Karpas-422 (cell line): Measurements from ENCODE around the gene TRAF7. TPM values are rescaled to one million over a fixed set of nuclear protein-coding genes. Genes with fewer than 3 reads are reported as not detected.

Source experiments
- DNase-seq: peaks from one replicate; pipeline ENCODE4 v3.0.0-alpha.2; 2015
- H2AFZ ChIP-seq: fragments of 200-600 bp; sonication (generic); 2 replicates; pipeline ENCODE4 v1.6.1; 2014; ENCODE audit warnings: antibody characterized with exemption, low read length, mixed read lengths
- H3K27ac ChIP-seq: fragments of 200-600 bp; sonication (generic); 2 replicates; pipeline ENCODE4 v1.5.1; 2014; ENCODE audit warnings: mild to moderate bottlenecking, low read length, moderate library complexity
- H3K27me3 ChIP-seq: fragments of 200-600 bp; sonication (generic); 2 replicates; pipeline ENCODE4 v1.6.1; 2014; ENCODE audit warnings: low read length, mixed read lengths
- H3K36me3 ChIP-seq: fragments of 200-600 bp; sonication (generic); 2 replicates; pipeline ENCODE4 v1.6.1; 2014; ENCODE audit warnings: low read length, mixed read lengths; ENCODE audit not compliant: insufficient read depth
- H3K4me1 ChIP-seq: fragments of 200-600 bp; sonication (generic); 2 replicates; pipeline ENCODE4 v1.6.1; 2014; ENCODE audit warnings: mild to moderate bottlenecking, low read length, mixed read lengths
- H3K4me2 ChIP-seq: fragments of 200-600 bp; sonication (generic); 2 replicates; pipeline ENCODE4 v1.6.1; 2014; ENCODE audit warnings: low read length, low read depth, mild to moderate bottlenecking; ENCODE audit not compliant: poor library complexity, severe bottlenecking
- H3K4me3 ChIP-seq: fragments of 200-600 bp; sonication (generic); 2 replicates; pipeline ENCODE4 v1.5.1; 2014; ENCODE audit warnings: mild to moderate bottlenecking, antibody characterized with exemption, low read length, mixed read lengths
- H3K79me2 ChIP-seq: fragments of 200-600 bp; sonication (generic); 2 replicates; pipeline ENCODE4 v1.6.1; 2014; ENCODE audit warnings: mild to moderate bottlenecking, low read length, mixed read lengths
- H3K9ac ChIP-seq: fragments of 200-600 bp; sonication (generic); 2 replicates; pipeline ENCODE4 v1.6.0; 2014; ENCODE audit warnings: low read length
- H3K9me2 ChIP-seq: fragments of 200-600 bp; sonication (generic), shearing (Covaris generic); replicated peaks from 2 replicates; pipeline ENCODE4 v1.6.0; 2014; ENCODE audit warnings: mild to moderate bottlenecking, low read length, moderate library complexity; ENCODE audit not compliant: insufficient read depth
- H3K9me3 ChIP-seq: fragments of 300-700, 200-600 bp; sonication (generic); 2 replicates; pipeline ENCODE4 v1.6.1; 2014; ENCODE audit warnings: low read length, mixed read lengths
- H4K20me1 ChIP-seq: fragments of 200-600 bp; sonication (generic); 2 replicates; pipeline ENCODE4 v1.6.1; 2014; ENCODE audit warnings: mild to moderate bottlenecking, antibody characterized with exemption, low read length, low read depth; ENCODE audit not compliant: insufficient read depth
- total RNA-seq: library from RNA; depleted of rRNA; stranded (reverse); fragments of >200 nt; shearing (Covaris generic); gene quantifications from 2 replicates; pipeline ENCODE4 v1.2.3, GENCODE V29; 2014; ENCODE audit warnings: low replicate concordance

Gene TRAF7
- total RNA-seq, 1 experiment from 2014 or later = 68.3 TPM

DNA sequence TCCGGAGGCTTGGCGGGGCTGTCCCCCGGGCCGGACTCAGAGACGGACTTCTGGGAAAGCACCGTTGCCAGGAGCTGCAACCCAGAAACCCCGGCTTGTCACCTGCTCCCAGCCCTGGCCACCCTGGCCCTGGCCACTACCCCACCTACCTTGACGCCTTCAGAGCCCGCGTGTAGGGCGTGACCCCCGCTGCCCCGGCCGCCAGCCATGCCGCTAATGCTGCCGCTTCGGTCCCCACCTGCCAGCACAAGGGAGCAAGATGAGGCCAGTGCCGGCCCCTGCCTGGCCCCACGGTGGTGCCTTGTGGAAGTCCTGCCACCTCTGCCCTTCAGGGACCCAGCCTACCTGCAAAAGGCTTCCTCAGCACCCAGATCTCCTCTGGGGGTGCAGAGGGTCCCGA is 29.4 kb downstream of the TRAF7 start:
- no peak for DNase-seq
- Histone ChIP-seq H3K27ac (no peak overlapping the region), H3K4me1 (peaks cover 3% of the 10 kb centered on the region; the same call in 1 of the 2 replicates), H3K36me3 (no peaks in the 10 kb centered on the region), H2AFZ (no peak overlapping the region), H3K4me2 (no peak overlapping the region), H3K27me3 (no peaks in the 10 kb centered on the region), H3K4me3 (no peak overlapping the region), H3K9me3 (no peaks in the 10 kb centered on the region), H3K9me2 (no peaks in the 10 kb centered on the region), H3K79me2 (no peaks in the 10 kb centered on the region), H4K20me1 (no peaks in the 10 kb centered on the region), H3K9ac (no peak overlapping the region)

DNA sequence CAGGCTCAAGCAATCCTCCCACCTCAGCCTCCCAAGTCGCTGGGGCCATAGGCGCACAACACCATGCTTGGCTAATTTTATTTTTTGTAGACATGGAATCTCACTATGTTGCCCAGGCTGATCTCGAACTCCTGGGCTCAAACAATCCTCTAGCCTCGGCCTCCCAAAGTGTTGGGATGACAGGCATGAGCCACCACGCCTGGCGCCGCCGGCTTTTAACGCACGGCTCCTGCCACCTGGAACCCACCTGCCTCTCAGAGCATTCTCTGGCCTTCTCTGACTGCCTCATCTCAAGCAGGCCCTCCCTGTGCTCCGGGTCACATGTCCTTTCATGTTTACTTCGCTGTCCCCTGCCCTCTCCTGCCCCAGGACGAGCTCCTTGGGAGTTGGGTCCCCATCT is 30.5 kb downstream of the TRAF7 start:
- no peak overlapping the region for H3K4me3 ChIP-seq
- H3K9ac ChIP-seq = no peak overlapping the region
- no peak overlapping the region for H2AFZ ChIP-seq
- H3K9me2 ChIP-seq = no peaks in the 10 kb centered on the region
- no peaks in the 10 kb centered on the region for H3K27me3 ChIP-seq
- H4K20me1 ChIP-seq = no peaks in the 10 kb centered on the region
- peaks cover 13% of the 10 kb centered on the region for H3K4me1 ChIP-seq
- H3K36me3 ChIP-seq = no peaks in the 10 kb centered on the region
- H3K27ac ChIP-seq = no peak overlapping the region
- no peak overlapping the region for H3K4me2 ChIP-seq
- DNase-seq = no peak
- H3K79me2 ChIP-seq = no peaks in the 10 kb centered on the region
- no peaks in the 10 kb centered on the region for H3K9me3 ChIP-seq

DNA sequence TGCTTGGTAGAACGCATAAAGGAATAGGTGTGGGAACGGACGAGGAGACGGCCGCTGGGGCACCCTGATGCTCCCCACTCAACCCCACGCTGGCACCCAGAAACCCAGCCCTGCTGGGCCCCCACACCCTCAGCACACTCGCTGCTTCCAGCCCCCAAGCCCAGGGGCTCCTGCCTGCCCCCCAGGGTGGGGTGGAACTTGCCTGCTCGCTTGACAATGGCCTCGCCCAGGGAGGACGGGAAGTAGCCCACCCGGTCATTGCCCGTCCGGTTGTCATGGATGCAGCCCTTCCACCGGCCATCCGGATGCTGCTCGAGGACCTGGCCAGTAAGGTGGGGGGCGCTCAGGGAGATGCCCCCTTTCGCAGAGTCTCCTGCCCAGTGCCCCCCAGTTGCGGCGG is 30.9 kb downstream of the TRAF7 start:
- Histone ChIP-seq H3K4me1 (peaks cover 13% of the 10 kb centered on the region), H3K36me3 (no peaks in the 10 kb centered on the region), H3K9ac (no peak overlapping the region), H2AFZ (no peak overlapping the region), H3K27me3 (no peaks in the 10 kb centered on the region), H3K79me2 (no peaks in the 10 kb centered on the region), H3K4me2 (no peak overlapping the region), H3K4me3 (no peak overlapping the region), H4K20me1 (no peaks in the 10 kb centered on the region), H3K9me3 (no peaks in the 10 kb centered on the region), H3K9me2 (no peaks in the 10 kb centered on the region), H3K27ac (no peak overlapping the region)
- DNase-seq = no peak

DNA sequence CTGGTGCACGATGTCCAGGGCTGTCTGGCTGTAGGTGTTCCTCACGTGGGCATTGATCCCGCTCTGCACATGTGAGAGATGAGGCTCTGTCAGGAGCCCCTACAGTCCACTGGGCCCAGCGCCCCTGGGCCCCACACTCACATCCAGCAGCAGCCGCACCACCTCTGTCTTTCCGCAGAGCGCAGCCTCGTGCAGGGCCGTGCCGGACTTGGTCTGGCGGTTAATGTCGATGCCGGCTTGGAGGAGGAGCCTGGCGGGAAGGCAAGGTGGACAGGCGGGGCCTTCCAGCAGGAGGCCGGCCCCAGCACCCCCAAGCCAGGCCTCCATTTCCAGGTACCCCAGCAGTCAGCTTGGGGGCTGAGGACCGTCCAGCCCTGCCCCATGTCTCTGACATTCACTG is 31.6 kb downstream of the TRAF7 start:
- Histone ChIP-seq H2AFZ (no peak overlapping the region), H3K4me1 (peaks cover 13% of the 10 kb centered on the region), H3K27ac (no peak overlapping the region), H3K4me3 (no peak overlapping the region), H4K20me1 (no peaks in the 10 kb centered on the region), H3K79me2 (no peaks in the 10 kb centered on the region), H3K27me3 (no peaks in the 10 kb centered on the region), H3K9ac (no peak overlapping the region), H3K9me3 (no peaks in the 10 kb centered on the region), H3K4me2 (no peak overlapping the region), H3K36me3 (no peaks in the 10 kb centered on the region), H3K9me2 (no peaks in the 10 kb centered on the region)
- DNase-seq = no peak

DNA sequence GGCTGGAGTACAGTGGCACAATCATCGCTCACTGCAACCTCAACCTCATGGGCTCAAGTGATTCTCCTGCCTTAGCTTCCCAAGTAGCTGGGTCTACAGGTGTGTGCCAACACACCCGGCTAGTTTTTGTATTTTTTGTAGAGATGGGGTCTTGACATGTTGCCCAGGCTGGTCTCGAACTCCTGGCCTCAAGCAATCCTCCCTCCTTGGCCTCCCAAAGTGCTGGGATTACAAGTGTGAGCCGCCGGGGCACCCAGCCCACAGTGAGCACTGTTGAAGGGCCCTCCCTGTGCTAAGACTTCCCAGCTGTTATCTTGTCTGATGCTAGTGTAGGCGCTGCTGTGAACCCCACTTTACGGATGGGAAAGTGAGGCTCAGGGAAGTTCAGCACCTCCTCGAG is 32.8 kb downstream of the TRAF7 start:
- H3K36me3 ChIP-seq = no peaks in the 10 kb centered on the region
- no peaks in the 10 kb centered on the region for H3K9me2 ChIP-seq
- peaks cover 11% of the 10 kb centered on the region for H3K4me1 ChIP-seq
- no peaks in the 10 kb centered on the region for H3K27me3 ChIP-seq
- no peaks in the 10 kb centered on the region for H4K20me1 ChIP-seq
- H3K27ac ChIP-seq = no peak overlapping the region
- H3K9ac ChIP-seq = no peak overlapping the region
- H3K79me2 ChIP-seq = no peaks in the 10 kb centered on the region
- H3K4me2 ChIP-seq = no peak overlapping the region
- no peak for DNase-seq
- H3K9me3 ChIP-seq = no peaks in the 10 kb centered on the region
- H3K4me3 ChIP-seq = no peak overlapping the region
- H2AFZ ChIP-seq = no peak overlapping the region

DNA sequence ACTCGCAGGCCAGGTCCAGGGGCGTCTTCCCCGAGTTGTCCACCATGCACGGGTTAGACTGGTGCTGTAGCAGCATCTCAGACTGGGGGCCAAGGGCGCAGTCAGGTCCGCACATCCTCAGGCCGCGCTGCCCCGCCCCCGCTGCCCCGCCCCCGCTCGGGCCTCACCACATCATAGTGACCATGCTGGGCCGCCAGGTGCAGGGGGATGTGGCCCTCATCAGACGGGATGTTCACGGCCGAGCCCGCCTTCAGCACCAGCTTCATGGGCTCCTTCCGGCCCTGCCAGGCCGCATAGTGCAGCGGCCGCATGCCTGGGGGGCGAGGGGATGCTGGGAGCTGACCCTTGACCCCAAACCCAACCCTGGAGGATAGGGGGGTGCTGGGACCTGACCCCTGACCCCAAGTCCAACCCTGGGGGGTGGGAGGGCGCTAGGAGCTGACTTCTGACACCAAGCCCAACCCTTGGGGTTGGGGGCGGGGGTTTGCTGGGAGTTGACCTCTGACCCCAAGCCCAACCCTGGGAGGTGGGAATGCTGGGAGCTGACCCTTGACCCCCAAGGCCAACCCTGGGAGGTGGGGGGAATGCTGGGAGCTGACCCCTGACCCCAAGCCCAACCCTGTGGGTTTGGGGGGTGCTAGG is 33.8 kb downstream of the TRAF7 start:
- Histone ChIP-seq H3K4me2 (no peak overlapping the region), H3K9ac (no peak overlapping the region), H3K4me1 (peaks cover 10% of the 10 kb centered on the region), H4K20me1 (0 out of 2 replicates have a peak, but pooled peaks cover under 1% of the 10 kb centered on the region), H3K27me3 (no peaks in the 10 kb centered on the region), H3K36me3 (no peaks in the 10 kb centered on the region), H3K9me2 (no peaks in the 10 kb centered on the region), H3K27ac (no peak overlapping the region), H3K79me2 (no peaks in the 10 kb centered on the region), H3K4me3 (no peak overlapping the region), H3K9me3 (no peaks in the 10 kb centered on the region), H2AFZ (no peak overlapping the region)
- DNase-seq = no peak

DNA sequence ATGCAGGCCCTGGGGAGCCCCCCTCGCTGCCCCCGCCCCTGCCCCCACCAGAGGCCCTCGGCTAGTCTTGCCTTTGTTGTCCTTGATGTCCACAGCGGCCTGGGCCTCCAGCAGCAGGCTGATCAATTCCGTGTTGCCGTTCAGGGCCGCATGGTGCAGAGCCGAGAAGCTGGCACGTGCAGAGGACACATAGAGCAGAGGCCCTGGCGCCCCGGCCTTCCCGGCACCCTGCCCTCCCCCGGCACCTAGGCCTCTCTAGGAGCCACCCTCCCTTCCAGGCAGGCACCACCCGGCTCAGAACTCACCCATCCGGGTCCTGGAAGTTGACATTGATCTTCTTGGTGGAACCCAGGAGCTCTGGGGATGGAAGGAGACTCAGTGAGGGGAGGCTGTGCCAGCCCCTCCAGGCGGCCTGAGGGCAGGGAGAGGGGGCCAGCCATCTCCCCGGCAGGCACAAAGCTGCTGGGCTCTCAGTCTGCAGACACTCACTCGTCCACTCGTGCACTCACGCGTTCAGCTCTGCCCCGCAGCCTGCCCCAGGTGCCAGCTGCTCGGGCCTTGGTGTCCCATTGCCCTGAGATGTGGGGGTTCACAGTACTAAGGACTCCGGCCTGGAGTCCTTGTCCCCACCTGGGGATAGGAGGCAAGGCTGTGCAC is 34.5 kb downstream of the TRAF7 start:
- Histone ChIP-seq H3K9me3 (no peaks in the 10 kb centered on the region), H4K20me1 (peaks cover 4% of the 10 kb centered on the region; the same call in 1 of the 2 replicates), H3K27me3 (no peaks in the 10 kb centered on the region), H3K36me3 (no peaks in the 10 kb centered on the region), H3K9me2 (no peaks in the 10 kb centered on the region), H3K9ac (no peak overlapping the region), H3K4me1 (peaks cover 11% of the 10 kb centered on the region), H3K4me2 (no peak overlapping the region), H3K79me2 (no peaks in the 10 kb centered on the region), H3K27ac (no peak overlapping the region), H3K4me3 (no peak overlapping the region), H2AFZ (no peak overlapping the region)
- no peak for DNase-seq

DNA sequence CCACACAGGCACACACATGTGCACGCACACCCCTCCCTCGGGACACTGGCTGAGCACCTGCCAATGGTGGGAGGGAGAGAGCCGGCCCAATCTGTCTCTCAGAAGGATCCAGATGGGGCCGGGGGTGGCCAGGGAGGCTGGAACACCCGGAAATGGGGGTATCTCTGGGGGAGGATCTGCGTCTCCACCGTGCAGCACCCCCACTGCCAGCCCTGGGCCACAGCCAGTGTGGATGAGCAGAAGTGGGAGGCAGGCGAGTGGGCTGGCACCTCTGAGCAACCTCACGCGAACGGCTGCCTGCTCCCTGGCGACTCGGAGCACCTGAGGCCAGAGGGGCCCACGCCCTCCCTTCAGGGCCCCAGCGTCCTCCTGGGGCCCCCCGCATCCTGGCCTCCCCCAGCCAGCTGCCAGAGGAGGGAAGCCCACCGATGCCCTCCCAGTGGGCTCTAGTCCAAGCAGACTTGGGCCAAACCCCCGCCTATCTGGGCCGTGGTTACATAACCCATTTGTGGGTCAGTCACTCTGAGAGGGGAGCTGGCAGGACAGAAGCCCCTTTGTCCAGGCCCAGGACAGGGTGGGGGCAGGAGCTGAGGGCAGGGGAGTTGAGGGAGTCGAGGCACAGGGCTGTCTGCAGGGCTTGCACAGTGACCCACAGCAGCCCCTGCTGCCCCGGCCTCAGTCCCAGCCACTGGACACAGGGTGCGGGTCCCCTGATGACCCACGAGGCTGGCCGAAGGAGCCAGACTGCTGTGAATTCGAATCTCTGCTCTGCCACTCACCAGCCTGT is 35.3 kb downstream of the TRAF7 start:
- no peak overlapping the region for H3K9ac ChIP-seq
- no peaks in the 10 kb centered on the region for H3K9me3 ChIP-seq
- no peak overlapping the region for H2AFZ ChIP-seq
- no peak overlapping the region for H3K4me2 ChIP-seq
- H3K9me2 ChIP-seq = no peaks in the 10 kb centered on the region
- H4K20me1 ChIP-seq = peaks cover 4% of the 10 kb centered on the region; the same call in 1 of the 2 replicates
- no peaks in the 10 kb centered on the region for H3K36me3 ChIP-seq
- peaks cover 19% of the 10 kb centered on the region for H3K4me1 ChIP-seq
- peak; percentile 59 for DNase-seq
- no peak overlapping the region for H3K4me3 ChIP-seq
- no peaks in the 10 kb centered on the region for H3K79me2 ChIP-seq
- no peak overlapping the region for H3K27ac ChIP-seq
- no peaks in the 10 kb centered on the region for H3K27me3 ChIP-seq
